ENCODE data around the gene ETFB. TPM values are rescaled to one million over a fixed set of nuclear protein-coding genes. Genes with fewer than 3 reads are reported as not detected.
A peak's percentile ranks its signal among the peaks of the same experiment; 100 is the strongest.

Gene ETFB
- total and polyA plus RNA-seq, 9 of the 15 experiments (the other 6 are each of a cell fraction or from before 2014, with no cell fraction given) = 18.1 to 143 (median 96.1) TPM

- TF ChIP-seq IRF2 (CRISPR knock-in tag; IDR thresholded peaks at IDR 0.05) (no peak), NBN (IDR thresholded peaks at IDR 0.05; ENCODE audit: low read depth) (0 out of 2 replicates have a peak, but pooled peaks have one; percentile 82), SMARCC2 (IDR thresholded peaks at IDR 0.05; ENCODE audit: low read depth) (no peak), POLR2AphosphoS2 (IDR thresholded peaks at IDR 0.05; ENCODE audit: low read length) (peak; percentile 13; the same call in 1 of the 2 replicates), E2F8 (IDR thresholded peaks at IDR 0.05; ENCODE audit: low read depth, partially characterized antibody) (no peak), MTA3 (IDR thresholded peaks at IDR 0.05; ENCODE audit: borderline replicate concordance) (peak; percentile 71), SP1 (CRISPR knock-in tag; IDR thresholded peaks at IDR 0.05) (peak; percentile 91), ZNF347 (CRISPR knock-in tag; IDR thresholded peaks at IDR 0.05; ENCODE audit: low read depth) (no peak), ZNF507 (tag; conservative IDR thresholded peaks at IDR 0.05) (no peak), PHF8 (IDR thresholded peaks at IDR 0.05; ENCODE audit: borderline replicate concordance, low read length) (peak; percentile 78; the same call in 1 of the 2 replicates), COPS2 (conservative IDR thresholded peaks at IDR 0.05) (no peak), PREB (CRISPR knock-in tag; IDR thresholded peaks at IDR 0.05) (no peak), ZFP91 (CRISPR knock-in tag; IDR thresholded peaks at IDR 0.05) (no peak), CHD4 (IDR thresholded peaks at IDR 0.05; ENCODE audit: insufficient read depth, insufficient replicate concordance, low read depth, low read length, poor library complexity, severe bottlenecking) (no peak), RFX7 (CRISPR knock-in tag; IDR thresholded peaks at IDR 0.05) (no peak), TEAD2 (tag; IDR thresholded peaks at IDR 0.05) (no peak), L3MBTL2 (IDR thresholded peaks at IDR 0.05) (peak; percentile 66), E2F5 (CRISPR knock-in tag; IDR thresholded peaks at IDR 0.05) (peak; percentile 79), CCNT2 (IDR thresholded peaks at IDR 0.05; ENCODE audit: borderline replicate concordance, extremely low read depth, insufficient read length, low read depth, low read length) (peak; percentile 35), KLF6 (CRISPR knock-in tag; IDR thresholded peaks at IDR 0.05; ENCODE audit: borderline replicate concordance) (peak; percentile 59; the same call in 1 of the 2 replicates), SLC30A9 (CRISPR knock-in tag; IDR thresholded peaks at IDR 0.05) (no peak)
Observed at GRCh38 chr19:51367565-51368365, 1.6 kb upstream of the ETFB start (continued).

All from K562 (cell line).